Hematopoietic multipotent progenitor cell treated with erythropoietin and hydrocortisone succinate and interleukin-3 and kit ligand, for 6 days (in vitro differentiated cells): ENCODE measurements around the gene VAPB.
"Not testable (repeated sequence)": the region's sequence is repeated elsewhere in the genome, so short reads cannot be mapped to it uniquely, and the experiment has no call there.

ENCODE experiments used
- DNase-seq: peaks from one replicate; pipeline ENCODE4 v3.0.0-alpha.2; 2015

The VAPB gene

DNA sequence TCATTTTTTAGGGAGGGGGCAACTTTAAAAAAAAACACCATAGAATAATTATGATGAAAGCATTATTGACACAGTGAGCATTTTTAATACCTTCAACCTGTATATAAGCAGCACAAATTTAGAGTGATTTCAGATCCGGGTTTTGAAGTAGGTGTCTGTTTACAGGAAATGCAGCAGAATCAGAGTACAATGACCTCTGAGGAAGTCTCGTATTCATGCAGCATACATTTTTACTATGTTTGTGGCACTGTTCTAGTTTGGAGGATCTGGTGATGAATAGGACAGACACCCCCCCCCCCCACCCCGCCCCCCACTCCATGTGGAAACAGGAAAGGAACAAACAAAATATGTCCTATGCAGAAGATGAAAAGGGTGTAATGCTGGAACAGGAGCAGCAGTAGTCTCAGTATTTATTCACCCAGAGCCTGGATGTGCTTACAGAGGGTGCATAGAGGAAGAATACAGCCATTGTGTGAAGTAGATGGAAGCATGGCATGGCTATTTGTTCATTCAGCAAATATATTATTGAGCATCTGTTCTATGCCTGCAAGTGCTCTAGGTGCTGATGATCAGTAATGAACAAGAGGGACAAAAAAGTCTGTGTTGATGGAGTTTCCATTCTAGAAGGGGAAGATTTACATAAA is 19.7 kb downstream of the VAPB start:
- no peak for DNase-seq

DNA sequence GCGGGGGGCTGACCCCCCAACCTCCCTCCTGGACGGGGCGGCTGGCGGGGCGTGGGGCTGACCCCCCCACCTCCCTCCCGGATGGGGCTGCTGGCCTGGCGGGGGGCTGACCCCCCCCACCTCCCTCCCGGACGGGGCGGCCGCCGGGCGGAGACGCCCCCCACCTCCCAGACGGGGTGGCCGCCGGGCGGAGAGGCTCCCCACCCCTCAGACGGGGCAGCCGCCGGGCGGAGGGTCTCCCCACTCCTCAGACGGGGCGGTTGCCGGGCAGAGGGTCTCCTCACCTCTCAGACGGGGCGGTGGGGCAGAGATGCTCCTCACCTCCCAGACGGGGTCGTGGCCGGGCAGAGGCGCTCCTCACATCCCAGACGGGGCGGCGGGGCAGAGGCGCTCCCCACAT is 25.2 kb downstream of the VAPB start:
- DNase-seq = not testable (repeated sequence)

DNA sequence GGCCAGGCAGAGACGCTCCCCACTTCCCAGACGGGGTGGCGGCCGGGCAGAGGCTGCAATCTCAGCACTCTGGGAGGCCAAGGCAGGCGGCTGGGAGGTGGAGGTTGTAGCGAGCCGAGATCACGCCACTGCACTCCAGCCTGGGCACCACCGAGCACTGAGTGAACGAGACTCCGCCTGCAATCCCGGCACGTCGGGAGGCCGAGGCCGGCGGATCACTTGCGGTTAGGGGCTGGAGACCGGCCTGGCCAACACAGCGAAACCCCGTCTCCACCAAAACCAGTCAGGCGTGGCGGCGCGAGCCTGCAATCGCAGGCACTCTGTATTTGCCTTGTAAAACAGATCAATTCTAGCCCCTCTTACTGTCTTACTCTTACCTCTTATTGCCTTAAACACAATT is 25.8 kb downstream of the VAPB start:
- DNase-seq = not testable (repeated sequence)

DNA sequence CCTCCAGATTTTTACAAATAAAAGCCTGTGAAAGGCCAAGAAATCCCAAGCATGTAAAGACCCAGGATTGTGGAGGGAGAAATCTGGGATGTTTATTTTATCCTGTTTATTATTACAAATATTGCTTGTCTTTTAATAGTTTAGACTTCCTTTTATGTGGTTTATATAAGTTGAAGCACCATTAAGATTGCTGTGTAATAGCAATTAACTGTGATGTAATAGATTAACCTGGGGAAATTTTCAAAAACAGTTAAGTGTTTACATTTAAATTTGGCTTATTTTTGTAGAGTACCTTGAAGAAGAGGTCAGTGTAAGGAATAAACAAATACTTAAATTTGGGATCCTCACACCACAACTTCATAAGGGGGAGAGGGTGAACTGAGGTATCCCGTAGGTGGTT is 27.0 kb downstream of the VAPB start:
- no peak for DNase-seq

DNA sequence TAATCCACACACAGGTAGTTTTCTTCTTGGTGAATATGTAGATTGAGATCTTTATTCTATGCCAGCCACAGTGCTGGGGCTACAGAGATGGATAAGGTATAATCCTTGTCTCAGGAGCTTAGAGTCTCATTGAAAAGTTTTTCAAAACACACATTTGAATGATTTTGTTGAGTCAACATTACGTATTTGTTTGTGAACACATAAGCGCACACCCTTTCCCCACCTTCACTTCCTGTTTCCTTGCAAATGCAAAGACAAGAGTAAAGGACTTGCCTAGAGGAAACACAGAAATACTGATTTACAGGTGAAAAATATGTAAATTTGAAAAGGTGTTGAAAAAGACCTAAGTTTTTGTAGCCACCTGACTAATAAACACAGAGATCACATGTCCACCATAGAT is 27.8 kb downstream of the VAPB start:
- no peak for DNase-seq

DNA sequence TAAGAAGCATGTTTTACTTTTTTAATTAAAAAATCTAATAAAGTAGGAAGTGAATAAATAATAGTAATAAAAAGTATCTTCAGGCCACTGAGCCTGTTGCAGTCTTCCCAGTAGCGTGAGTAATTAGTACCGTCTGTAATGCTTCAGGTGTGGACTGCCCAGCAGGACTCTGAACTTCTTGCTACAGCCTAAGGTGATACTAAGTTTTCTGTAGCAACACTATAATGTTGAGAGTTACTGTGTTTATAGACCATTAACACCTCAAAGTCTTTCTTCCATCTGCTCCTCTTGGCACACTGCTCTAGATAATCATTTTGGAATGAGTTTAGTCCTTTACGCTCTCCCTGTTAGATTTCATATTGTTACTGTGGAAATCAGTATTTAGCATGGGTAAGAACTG is 28.4 kb downstream of the VAPB start:
- DNase-seq = no peak

DNA sequence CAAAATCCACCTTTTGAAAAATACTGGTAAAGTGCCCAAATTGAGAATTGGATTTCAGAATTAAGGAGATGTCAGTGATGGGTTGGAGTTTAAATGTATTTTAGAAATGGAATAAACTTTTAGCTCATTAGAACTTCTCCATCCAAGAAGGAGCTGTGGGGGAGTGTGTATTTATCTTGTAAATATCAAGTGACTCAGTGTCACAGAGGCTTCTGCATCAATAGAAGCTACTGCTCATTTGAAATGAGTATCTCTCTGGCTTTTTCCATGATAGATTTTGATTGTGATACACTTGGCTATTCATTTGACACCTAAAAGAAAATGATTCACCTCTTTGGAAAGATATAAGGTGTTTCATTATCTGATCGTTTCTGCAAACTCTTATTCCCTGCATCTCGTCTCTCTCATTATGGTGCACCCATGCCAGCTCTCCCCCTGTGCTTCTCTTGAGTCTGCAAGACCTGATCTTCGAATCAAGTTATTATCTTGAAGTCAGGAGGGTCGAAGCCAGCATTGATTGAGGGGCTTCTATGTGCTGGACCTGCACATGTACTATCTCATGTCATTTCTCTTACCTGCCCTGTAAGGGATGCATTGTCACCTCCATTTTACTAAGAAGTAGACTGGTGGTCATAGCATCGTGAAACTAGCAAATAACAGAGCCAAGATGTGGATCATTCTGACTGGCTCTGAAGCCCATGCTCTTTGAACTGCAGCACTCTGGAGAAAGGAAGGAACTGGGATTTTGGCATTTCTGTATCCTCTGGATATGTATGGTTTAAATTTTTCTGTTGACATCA is 30.1 kb downstream of the VAPB start:
- DNase-seq = no peak

DNA sequence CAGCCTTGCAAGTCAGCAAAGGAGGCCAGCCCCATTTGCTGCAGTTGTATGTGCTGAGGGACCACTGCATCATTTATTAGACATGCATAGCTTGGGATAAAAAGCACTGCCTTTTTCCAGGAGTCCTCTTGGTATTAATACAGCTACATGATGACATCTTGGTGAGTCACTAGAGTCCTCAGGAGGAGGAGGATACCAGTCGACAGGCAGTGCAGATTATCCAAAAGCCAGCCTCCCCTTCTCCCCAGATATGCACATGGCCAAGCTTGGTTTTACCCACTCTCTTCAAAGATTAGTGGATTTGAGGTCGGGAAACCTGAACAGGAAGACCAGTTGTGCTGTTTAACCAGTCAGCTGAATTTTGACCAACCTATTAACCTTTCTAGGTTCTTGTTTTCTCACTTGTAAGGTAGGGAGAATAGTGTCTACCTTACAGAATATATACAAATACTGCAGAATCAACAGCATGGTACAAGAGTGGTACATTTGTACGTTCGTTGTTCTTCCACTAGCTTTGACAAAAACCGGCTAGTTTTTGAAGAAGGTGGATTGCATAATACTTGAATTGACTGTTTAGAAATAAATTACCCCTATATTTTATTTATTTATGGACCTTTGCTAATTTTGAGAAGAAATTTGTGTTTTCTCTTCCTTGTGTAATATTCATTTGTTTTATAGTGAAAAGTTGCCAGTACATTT is 31.9 kb downstream of the VAPB start:
- DNase-seq = no peak

DNA sequence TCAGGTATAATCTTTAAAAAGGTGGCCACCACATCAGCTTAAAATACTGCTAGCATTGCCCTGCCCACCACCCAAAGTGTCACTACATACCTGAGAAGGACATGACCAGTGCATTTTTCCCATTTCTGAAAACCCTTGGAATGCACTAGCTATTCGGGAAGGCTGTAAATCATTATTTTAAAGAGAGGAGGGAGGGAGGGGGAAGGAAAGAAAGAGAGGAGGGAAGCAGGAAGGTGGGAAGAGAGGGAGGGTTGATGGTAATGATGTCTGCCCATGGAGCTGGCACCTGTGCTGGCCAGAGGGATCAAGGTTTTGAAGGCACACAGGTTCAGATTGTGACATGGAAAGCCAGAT is 32.4 kb downstream of the VAPB start:
- DNase-seq = no peak

DNA sequence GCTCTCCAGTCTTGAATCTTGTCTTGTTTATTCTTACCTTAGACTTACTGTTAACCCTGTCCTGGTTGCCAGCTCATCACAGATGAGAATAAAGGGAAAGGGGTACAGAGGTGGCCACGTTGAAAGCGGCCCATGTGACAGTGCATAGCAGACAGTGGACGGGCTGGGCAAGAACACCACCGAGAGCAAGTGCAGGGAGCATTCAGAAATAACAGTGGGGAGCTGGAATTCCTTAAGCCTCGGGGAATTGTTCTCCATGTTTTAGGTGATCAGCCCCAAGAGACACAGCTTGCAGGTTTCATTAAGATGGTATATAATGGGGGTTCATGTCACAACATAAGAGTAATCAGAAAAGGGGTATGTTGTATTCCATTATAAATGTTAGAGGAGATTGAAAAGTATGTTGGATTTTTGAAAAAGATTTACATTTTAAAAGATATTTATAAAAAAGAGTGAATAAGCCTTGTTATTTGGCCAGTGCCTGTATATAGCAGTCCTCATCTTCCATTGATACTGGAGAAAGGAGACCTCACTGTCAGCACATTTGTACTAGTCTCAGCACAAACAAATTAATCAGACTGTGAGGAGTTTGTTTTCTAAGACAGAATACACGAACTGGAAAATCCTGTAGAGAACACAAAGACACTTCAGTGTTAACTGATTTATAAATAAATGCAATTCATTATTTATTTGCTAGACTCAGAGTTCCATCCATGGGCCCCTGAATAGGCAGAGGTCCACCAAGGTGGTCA is 35.4 kb downstream of the VAPB start:
- DNase-seq = no peak

DNA sequence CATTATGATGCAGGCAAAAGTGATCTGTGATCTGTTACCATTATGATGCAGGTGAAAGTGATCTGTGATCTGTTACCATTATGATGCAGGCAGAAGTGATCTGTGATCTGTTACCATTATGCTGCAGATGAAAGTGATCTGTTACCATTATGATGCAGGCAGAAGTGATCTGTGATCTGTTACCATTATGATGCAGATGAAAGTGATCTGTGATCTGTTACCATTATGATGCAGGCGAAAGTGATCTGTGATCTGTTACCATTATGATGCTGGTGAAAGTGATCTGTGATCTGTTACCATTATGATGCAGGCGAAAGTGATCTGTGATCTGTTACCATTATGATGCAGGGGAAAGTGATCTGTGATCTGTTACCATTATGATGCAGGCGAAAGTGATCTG is 38.5 kb downstream of the VAPB start:
- not testable (repeated sequence) for DNase-seq

DNA sequence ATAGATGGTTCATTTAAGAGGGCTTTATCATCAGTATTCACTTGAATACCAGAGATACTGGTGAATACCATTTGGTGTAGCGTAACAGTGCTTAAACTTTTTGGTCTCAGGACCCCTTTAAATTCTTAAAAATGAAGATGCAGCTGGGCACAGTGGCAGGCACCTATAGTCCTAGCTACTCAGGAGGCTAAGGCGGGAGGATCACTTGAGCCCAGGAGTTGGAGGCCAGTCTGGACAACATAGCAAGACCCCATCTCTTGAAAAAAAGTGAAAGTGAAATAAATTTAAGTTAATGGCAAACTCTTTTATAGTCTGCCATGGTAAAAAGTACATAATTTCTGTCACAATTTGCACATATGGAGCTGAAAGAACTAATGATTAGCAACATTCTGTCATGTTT is 39.3 kb downstream of the VAPB start:
- no peak for DNase-seq

DNA sequence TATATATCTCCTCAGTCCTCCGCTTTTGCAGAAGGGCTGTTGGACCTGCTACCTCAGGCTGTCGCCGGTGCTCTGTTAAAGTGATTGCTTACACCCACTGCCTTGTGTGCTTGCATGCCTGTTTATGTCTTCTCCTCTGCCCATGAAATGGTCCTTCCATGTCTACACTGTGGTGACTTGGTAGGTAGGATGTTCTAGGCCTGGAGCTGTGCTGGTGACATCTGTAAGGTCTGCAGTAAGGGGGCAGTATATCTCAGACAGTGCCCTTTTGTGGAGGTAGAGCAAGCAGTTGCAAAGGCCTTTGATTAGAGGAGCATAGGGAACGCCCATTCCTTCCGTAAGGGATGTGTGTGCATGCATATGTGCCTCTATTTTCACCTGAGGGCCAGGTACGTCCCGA is 40.3 kb downstream of the VAPB start:
- DNase-seq = no peak

DNA sequence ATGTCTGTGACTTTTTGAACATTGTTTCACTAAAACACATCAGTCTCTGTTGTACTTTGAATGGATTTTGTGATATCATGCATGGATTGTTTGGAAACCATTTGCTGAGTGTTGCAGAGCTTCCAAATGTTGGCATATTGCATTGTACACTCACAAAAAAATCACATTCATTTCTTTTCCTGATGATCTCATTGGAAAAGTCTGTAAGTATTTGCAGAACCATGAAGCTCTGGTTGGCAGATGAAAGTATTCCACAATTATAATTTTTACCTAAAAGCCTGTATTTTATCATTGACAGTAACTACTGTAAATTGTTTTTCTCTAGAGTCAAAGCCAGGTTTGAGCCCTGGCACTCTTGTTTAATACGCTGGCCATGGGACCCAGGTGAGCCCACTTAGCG is 42.1 kb downstream of the VAPB start:
- DNase-seq = no peak

DNA sequence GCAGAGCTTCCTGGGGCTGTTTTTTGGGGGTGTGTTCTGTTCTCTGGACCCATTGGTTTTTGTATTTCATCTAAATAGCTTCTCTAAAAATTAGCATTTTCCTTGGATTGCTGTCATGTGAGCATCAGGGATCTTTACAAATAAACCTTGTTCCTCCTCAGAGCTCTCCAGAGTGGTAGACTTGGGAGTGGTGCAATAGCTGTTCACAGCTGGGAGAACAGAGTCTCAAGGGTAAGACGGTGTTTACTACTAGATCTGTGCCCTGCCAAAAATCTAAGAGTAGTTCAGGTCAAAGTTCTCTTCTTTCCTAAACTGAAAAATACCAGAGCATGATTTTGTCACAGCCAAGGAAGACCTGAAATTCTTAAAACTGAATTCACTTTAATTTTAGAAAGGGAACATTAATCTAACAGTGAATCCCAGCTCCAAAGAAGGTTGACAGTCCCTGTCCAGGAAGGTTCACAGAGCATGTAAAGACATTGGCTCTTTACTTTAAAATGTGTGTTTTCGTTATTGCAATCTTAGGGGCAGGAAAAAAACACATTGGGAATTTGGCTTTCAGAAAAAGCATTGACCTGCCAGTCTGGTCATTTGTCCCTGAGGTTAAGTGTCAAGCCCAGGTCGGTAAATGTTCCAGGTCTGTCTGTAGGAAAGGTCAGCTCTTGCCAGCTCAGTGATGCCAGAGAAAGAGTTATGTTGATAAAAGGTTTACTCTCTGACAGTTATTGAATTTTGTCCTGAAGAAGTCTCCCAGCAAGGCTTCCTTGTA is 43.3 kb downstream of the VAPB start:
- no peak for DNase-seq

DNA sequence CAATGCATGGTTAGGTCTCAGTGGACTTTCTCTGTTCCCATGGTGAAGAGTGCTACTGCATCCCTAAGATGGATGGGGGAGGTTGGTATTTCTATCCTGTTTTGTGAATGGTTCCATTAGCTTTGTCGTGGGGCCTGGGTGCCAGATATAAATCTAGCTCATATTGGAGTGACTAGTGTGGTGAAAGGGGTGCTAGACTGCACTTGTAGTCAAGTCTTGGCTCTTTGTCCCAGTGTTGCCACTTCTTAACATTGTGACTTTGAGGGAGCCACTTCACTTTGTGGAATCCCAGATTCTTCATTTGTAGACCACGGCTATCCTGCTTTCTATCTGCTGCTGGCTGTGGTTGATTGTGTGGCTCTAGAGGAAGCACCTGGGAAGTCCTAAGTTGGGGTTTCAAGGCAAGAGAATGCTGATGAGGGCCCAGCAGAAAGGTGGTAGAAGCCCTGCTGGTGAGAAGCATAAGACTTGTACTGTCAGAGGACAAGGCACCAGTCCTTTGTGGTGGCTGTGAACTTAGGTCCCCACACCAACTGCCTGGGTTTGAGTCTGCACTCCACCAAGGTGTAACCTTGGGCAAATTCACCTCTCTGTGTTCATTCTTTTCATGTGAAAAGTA is 44.1 kb downstream of the VAPB start:
- no peak for DNase-seq

DNA sequence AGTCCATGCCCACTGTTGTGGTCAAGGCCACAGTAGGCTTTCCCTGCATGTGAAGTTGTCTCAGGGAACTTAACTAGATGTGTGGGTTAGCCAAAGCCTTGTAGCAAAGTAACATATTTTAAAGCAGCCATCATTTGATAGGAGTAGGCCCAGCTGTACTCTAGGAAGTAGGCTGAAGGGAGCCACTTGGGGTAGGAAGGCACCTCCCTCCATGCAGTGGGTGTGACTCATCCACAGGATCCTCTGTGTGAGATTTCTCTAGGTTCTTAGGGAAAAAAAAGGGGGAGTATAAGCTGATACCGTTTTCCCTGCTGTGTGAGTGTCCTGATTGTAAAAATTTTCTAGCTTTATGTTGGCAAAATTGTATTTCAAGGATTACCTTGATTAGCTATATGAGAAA is 44.7 kb downstream of the VAPB start:
- no peak for DNase-seq

DNA sequence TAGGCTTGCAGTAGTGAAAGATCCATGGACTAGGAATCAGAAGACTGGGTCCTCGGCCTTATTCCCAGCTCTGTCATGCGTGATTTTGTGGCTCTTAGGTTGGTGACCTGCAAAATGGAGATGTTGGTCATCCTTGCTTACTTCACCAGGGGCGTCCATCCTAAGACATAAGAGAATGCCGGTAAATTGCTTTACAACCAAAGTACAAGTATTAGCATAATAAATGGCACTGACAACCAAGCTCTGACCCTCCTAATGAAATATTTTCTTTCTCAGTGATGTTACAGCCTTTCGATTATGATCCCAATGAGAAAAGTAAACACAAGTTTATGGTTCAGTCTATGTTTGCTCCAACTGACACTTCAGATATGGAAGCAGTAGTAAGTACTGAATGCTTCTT is 45.3 kb downstream of the VAPB start:
- no peak for DNase-seq

DNA sequence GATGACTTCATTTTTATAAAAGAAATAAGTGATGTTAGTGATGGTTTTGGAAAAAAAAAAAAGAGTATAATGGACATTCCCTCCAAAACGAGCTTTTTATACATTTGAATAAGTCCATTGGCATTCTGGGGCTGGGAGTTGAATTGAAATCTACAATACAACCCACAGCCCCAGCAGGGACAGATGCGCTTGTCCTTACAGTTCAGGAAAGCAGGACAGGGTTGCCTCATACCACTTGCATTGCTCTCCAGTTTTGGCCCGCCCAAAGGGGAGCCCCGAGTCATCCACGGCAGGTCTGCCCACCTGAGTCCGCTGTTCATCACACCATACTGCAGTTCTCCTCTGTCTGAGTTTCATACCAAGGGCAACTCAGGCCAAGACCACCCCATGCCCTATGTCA is 46.2 kb downstream of the VAPB start:
- no peak for DNase-seq

DNA sequence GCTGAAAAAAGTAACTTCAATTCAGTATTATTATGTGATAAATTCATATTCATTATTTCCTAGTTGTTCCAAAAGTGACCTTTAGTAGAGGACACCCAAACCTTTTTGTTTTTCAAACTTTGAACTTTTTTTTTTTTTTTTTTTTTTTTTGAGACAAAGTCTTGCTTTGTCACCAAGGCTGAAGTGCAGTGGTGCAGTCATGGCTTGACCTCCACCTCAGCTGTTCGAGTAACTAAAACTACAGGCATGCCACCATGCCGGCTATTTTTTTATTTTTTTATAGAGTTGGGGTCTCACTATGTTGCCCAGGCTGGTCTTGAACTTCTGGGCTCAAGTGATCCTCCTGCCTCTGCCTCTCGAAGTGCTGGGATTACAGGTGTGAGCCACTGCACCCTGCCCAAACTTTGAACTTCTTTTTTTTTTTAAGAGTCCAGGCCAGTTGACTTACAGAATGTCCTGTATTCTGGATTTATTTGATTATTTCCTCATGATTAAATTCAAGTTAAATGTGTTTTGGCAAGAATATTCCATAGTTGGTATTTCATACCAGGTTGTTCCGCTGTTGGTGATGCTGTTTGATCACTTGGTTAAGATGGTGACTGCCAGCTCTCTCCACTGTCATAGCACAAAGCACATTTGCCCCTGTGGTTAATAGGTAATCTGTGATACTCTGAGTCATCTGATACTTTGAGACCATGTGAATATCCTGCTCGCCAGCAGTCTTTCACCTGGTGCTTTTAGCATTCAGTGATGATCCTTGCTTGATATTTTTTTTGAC is 48.0 kb downstream of the VAPB start:
- no peak for DNase-seq
